H54 (cell line): ENCODE data around the gene NR1D1.

Source experiments
- DNase-seq: peaks from one replicate; pipeline ENCODE4 v3.0.0; 2011; ENCODE audit warnings: low spot score, mixed read lengths; ENCODE audit not compliant: insufficient read length
- FAIRE-seq: peaks from 3 replicates; lab custom pipeline; 2011; peaks lifted over from hg19 to GRCh38; lab: Jason Lieb, UNC
- POLR2A ChIP-seq: IDR thresholded peaks from 2 replicates; pipeline ENCODE4 v1.6.1; 2011; ENCODE audit warnings: low read depth, mild to moderate bottlenecking, low read length

Gene NR1D1

GRCh38 chr17:40072040-40072734 is 28.2 kb downstream of the NR1D1 start:
- FAIRE-seq, result no peak
- TF ChIP-seq POLR2A, result no peak
- no peak for DNase-seq

- DNase-seq (no peak), FAIRE-seq (no peak)
- TF ChIP-seq POLR2A, result no peak
These were observed 28.9 kb downstream of the NR1D1 start for GRCh38 chr17:40071313-40072039.

GRCh38 chr17:40070709-40071312 is 29.6 kb downstream of the NR1D1 start:
- DNase-seq, result no peak
- TF ChIP-seq POLR2A, result no peak
- FAIRE-seq, result no peak

- FAIRE-seq (no peak), DNase-seq (no peak)
- TF ChIP-seq POLR2A, result no peak
These were observed 30.4 kb downstream of the NR1D1 start for GRCh38 chr17:40069751-40070708.

GRCh38 chr17:40068917-40069750 is 31.3 kb downstream of the NR1D1 start:
- TF ChIP-seq POLR2A, result no peak
- DNase-seq (no peak), FAIRE-seq (no peak)

GRCh38 chr17:40068584-40068916 is 31.8 kb downstream of the NR1D1 start:
- FAIRE-seq (no peak), DNase-seq (no peak)
- TF ChIP-seq POLR2A, result no peak

- FAIRE-seq, result no peak
These were observed 32.2 kb downstream of the NR1D1 start for GRCh38 chr17:40068129-40068581.

DNA sequence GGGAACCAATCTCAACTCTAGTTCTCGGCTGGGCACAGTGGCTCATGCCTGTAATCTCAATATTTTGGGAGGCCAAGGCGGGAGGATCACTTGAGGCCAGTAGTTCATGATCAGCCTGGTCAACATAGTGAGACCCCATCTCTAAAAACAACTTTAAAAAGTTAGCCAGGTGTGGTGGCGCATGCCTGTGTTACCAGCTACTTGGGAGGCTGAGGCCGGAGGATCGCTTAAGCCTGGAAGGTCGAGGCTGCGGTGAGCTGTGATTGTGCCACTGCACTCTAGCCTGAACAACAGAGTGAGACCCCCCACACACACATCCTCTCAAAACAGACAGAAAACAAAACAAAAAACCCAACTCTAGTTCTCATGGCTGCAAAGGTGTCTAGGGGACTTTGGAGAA is 32.7 kb downstream of the NR1D1 start:
- TF ChIP-seq POLR2A, result no peak
- FAIRE-seq (no peak), DNase-seq (no peak)

More at GRCh38 chr17:40068129-40068581, 32.2 kb downstream of the NR1D1 start:
- no peak for TF ChIP-seq POLR2A
- DNase-seq, result no peak

GRCh38 chr17:40065769-40066510 is 34.4 kb downstream of the NR1D1 start:
- no peak for TF ChIP-seq POLR2A
- no peak for DNase-seq
- FAIRE-seq, result no peak

GRCh38 chr17:40064971-40065768 is 35.2 kb downstream of the NR1D1 start:
- FAIRE-seq (no peak), DNase-seq (no peak)
- no peak for TF ChIP-seq POLR2A

GRCh38 chr17:40063901-40064531 is 36.4 kb downstream of the NR1D1 start:
- no peak for FAIRE-seq
- no peak for DNase-seq
- TF ChIP-seq POLR2A, result no peak
